AG04450 (cell line): ENCODE data around the gene LITAF. TPM values are rescaled to one million over a fixed set of nuclear protein-coding genes. Genes with fewer than 3 reads are reported as not detected.

ENCODE experiments used
- CTCF ChIA-PET: fragments of 300-600, 350-600 bp; formaldehyde crosslinking; extraction: SDS; loops from one replicate; lab custom pipeline; 2022; ENCODE audit warnings: antibody characterized with exemption, inconsistent platforms; lab: Charles Lee
- POLR2A ChIA-PET: fragments of 350-600 bp; formaldehyde crosslinking; extraction: SDS; loops from one replicate; lab custom pipeline; 2021; ENCODE audit warnings: antibody characterized with exemption, inconsistent platforms; lab: Yijun Ruan, JAX
- DNase-seq: peaks from one replicate; pipeline ENCODE4 v3.0.0-alpha.2; 2011; ENCODE audit warnings: low read depth, low spot score
- H3K27ac ChIP-seq: one replicate; pipeline ENCODE4 v1.5.1; 2012; ENCODE audit warnings: low read depth, low read length, control low read depth
- H3K27me3 ChIP-seq: one replicate; pipeline ENCODE4 v1.6.0; 2012; ENCODE audit warnings: low read length; ENCODE audit not compliant: control insufficient read depth, insufficient read depth
- H3K4me3 ChIP-seq: 2 replicates; pipeline ENCODE4 v1.5.1; 2011; ENCODE audit warnings: mild to moderate bottlenecking, low read depth, low read length, control low read depth
- H3K9me3 ChIP-seq: 2 replicates; pipeline ENCODE4 v1.5.1; 2012; ENCODE audit warnings: low read length; ENCODE audit not compliant: control insufficient read depth, insufficient read depth
- CTCF ChIP-seq: IDR thresholded peaks from 2 replicates; pipeline ENCODE4 v1.5.1; 2011; ENCODE audit warnings: low read depth, low read length, control low read depth, inconsistent platforms
- polyA plus RNA-seq: library from polyadenylated mRNA; depleted of rRNA; stranded (reverse); fragments of >200 nt; gene quantifications from 2 replicates; pipeline ENCODE4 v1.2.3, GENCODE V29; 2011

Gene LITAF
- polyA plus RNA-seq, 1 experiment, result 190 TPM

- no peak overlapping the region for H3K27ac ChIP-seq
- H3K27me3 ChIP-seq, result peaks cover 18% of the 10 kb centered on the region
- TF ChIP-seq CTCF, result no peak
- no peak for DNase-seq
- ChIA-PET CTCF (interaction anchor here (0.5 kb wide), 1 partner anchor 243 kb away, joined by 3 read pairs; no protein-coding TSS in a partner anchor), POLR2A (no interaction called here)
- H3K9me3 ChIP-seq, result no peaks in the 10 kb centered on the region; the same call in 1 of the 2 replicates
- H3K4me3 ChIP-seq, result no peak overlapping the region
Measured at GRCh38 chr16:11526655-11527350, 59.9 kb downstream of the LITAF start.

- DNase-seq, result no peak
- Histone ChIP-seq H3K4me3 (no peak overlapping the region), H3K27me3 (peaks cover 18% of the 10 kb centered on the region), H3K9me3 (peaks cover 5% of the 10 kb centered on the region), H3K27ac (no peak overlapping the region)
- CTCF ChIA-PET, result interaction anchor here (0.6 to 2.4 kb wide), 3 partner anchors 8 to 310 kb away, joined by 5 to 17 read pairs (median 8); no protein-coding TSS in a partner anchor
- no peak for TF ChIP-seq CTCF
- POLR2A ChIA-PET, result no interaction called here
Measured at GRCh38 chr16:11524098-11524760, 62.5 kb downstream of the LITAF start.

- peaks cover 5% of the 10 kb centered on the region for H3K9me3 ChIP-seq
- POLR2A ChIA-PET, result no interaction called here
- CTCF ChIA-PET, result interaction anchor here (1.0 kb wide), 1 partner anchor 11 kb away, joined by 3 read pairs; no protein-coding TSS in a partner anchor
- H3K27me3 ChIP-seq, result peaks cover 27% of the 10 kb centered on the region
- H3K27ac ChIP-seq, result no peak overlapping the region
- TF ChIP-seq CTCF, result no peak
- H3K4me3 ChIP-seq, result no peak overlapping the region
- no peak for DNase-seq
Measured at GRCh38 chr16:11521055-11521454, 65.7 kb downstream of the LITAF start.

GRCh38 chr16:11520442-11520841 is 66.3 kb downstream of the LITAF start:
- H3K9me3 ChIP-seq, result peaks cover 5% of the 10 kb centered on the region
- no peak for TF ChIP-seq CTCF
- DNase-seq, result no peak
- ChIA-PET POLR2A (no interaction called here), CTCF (interaction anchor here (0.7 to 1.0 kb wide), 2 partner anchors 12 to 40 kb away, joined by 3 to 4 read pairs; no protein-coding TSS in a partner anchor)
- no peak overlapping the region for H3K27ac ChIP-seq
- peaks cover 28% of the 10 kb centered on the region for H3K27me3 ChIP-seq
- H3K4me3 ChIP-seq, result no peak overlapping the region

- TF ChIP-seq CTCF, result no peak
- Histone ChIP-seq H3K27ac (no peak overlapping the region), H3K9me3 (peaks cover 5% of the 10 kb centered on the region), H3K27me3 (peaks cover 23% of the 10 kb centered on the region), H3K4me3 (no peak overlapping the region)
- CTCF ChIA-PET, result no interaction called here
- DNase-seq, result no peak
- POLR2A ChIA-PET, result no interaction called here
Measured at GRCh38 chr16:11517961-11518360, 68.8 kb downstream of the LITAF start.
